GM10266 (cell line): Measurements from ENCODE around the gene MPV17L2.

Experiments used
- DNase-seq: peaks from one replicate; pipeline ENCODE4 v3.0.0; 2012; ENCODE audit errors: extremely low spot score
- CTCF ChIP-seq: IDR thresholded peaks from 2 replicates; pipeline ENCODE4 v1.5.1; 2012; ENCODE audit warnings: mild to moderate bottlenecking, low read depth; ENCODE audit not compliant: control insufficient read depth, insufficient read depth; ENCODE audit errors: missing control alignments

The MPV17L2 gene

DNA sequence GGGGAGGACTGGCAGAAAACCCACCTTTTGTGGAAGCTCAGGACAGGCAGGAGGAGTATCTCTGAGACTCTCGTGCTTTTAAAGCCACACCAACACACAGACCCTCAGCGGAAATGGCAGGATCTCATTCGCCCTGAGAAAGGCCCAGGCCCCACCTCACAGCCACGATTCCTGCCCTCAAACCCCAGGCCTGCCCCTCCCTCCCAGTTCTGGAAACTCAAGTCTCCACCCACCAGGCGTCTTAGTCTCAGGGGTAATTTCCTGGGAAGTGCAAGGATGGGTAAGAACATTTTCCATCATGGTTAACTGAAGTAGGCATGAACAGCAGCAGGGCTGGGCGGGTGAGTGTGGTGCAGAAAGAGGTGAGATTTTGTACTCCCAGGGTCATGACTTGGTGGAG is 41.2 kb downstream of the MPV17L2 start:
- DNase-seq, result no peak
- TF ChIP-seq CTCF, result no peak

DNA sequence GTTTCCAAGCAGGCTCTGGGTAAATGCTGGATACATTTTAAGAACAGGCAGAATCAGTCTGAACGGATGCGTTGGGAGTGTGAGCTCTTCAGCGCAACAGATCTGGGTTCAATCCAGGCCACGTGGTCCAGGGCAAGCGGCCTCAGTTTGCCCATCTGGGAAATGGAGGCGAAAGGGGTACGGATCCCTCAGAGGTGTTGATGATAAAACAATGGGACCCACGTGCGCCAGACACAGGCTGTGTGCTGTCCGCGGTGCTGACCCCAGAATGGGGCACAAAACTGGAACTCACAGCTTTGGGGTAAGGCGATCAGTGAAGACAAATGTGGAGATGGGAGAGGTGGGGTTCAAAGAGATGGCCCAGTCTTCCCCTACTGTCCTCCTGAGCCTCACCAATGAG is 46.3 kb downstream of the MPV17L2 start:
- DNase-seq, result no peak
- TF ChIP-seq CTCF, result no peak

GRCh38 chr19:18245297-18245696 is 52.3 kb downstream of the MPV17L2 start:
- TF ChIP-seq CTCF, result no peak
- DNase-seq, result no peak
